GM12801 (cell line): ENCODE measurements around the gene ZNF747.

Source experiments
- TF ChIP-seq, protein P1 (sequence below): IDR thresholded peaks from one replicate; pipeline ENCODE4 v1.5.1; 2011; ENCODE audit warnings: control low read depth; ENCODE audit not compliant: insufficient read length; ENCODE audit errors: extremely low read depth

ZNF747 gene

DNA sequence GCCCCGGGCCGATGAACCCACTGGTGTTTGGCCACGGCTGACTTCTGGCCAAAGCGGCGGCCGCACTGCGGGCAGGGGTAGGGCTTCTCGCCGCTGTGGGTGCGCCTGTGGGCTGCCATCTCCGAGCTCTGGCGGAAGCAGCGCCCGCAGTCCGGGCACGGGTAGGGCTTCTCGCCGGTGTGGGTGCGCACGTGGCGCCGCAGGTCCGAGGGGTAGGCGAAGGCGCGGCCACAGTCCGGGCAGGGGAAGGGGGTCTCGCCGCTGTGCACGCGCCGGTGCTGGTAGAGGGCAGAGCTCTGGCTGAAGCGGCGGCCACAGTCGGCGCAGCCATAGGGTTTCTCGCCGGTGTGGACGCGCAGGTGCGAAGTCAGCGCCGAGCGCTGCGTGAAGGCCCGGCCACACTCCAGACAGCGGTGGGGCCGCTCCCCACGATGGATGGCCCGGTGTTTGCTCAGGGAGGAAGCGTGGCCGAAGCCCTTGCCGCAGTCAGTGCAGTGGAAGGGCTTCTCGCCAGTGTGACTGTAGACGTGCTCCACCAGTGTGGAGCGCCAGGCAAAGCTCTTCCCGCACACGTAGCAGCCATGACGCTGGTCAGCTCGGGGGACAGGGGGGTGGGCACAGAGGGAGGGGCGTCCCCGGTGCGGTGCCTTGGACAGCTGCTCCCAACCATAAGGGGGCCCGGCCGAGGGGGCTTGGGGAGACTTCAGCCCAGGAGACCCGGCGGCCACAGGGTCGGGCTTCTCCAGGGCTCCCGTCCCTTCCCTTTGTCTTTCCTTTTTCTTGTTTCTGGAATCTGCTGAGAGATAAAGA lies 20.9 kb upstream of the ZNF747 start:
- TF ChIP-seq, protein P1, sequence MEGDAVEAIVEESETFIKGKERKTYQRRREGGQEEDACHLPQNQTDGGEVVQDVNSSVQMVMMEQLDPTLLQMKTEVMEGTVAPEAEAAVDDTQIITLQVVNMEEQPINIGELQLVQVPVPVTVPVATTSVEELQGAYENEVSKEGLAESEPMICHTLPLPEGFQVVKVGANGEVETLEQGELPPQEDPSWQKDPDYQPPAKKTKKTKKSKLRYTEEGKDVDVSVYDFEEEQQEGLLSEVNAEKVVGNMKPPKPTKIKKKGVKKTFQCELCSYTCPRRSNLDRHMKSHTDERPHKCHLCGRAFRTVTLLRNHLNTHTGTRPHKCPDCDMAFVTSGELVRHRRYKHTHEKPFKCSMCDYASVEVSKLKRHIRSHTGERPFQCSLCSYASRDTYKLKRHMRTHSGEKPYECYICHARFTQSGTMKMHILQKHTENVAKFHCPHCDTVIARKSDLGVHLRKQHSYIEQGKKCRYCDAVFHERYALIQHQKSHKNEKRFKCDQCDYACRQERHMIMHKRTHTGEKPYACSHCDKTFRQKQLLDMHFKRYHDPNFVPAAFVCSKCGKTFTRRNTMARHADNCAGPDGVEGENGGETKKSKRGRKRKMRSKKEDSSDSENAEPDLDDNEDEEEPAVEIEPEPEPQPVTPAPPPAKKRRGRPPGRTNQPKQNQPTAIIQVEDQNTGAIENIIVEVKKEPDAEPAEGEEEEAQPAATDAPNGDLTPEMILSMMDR = no peak

DNA sequence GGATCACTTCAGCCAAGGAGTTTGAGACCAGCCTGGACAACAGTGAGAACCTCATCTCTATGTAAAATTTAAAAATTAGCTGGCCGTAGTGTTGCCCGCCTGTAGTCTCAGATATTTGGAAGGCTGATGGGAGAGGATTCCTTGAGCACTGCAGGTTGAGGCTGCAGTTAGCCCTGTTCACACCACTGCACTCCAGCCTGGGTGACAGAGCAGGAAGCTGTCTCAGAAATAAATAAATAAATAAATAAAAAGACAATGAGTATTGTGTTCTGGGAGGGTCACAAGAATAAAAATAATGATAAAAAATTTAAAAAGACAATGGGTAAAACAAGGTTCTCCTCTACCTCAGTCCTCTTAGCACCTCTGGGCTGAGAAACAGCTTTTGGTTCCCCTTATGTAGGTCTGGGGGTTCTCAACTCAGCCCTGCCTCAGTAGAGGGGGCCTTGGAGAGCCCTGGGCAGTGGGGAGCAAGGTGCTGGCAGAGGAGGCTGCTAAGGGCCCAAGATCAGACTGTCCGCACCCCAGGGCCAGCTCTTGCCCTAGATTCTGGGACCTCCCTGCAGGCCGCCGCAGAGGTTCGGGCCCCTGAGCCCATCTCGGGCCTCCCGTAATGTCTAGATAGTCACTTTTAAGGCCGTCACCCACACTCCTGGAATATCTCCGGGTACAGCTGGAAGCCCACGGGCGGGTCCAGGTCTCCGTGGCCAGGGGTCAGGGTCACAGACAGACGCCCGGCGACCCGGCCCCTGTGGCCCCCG lies 20.1 kb upstream of the ZNF747 start:
- TF ChIP-seq, protein P1 = no peak

DNA sequence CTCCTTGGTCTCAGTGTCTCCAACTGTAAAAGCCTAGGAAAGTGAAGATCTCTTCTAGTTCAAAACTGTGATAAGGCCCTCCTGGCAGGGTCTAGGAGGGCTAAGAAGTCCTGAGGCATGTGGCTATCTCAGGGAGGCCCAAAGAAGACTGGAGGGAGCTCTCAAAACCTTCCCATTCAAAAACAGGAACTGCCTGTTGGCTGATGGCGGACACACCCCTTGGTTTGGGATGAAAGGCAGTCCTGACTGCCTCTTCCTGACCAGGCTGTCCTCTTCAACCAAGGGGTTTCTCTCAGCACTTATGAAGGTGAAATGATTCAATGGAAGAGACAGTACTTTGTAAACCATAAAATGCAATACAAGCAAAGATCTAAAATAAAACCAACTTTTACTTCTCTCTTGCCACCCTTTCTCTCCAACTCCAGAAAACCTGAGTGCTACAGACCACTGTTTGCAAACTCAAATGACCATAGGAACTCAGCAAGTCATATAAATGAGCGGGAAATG lies 18.8 kb upstream of the ZNF747 start:
- TF ChIP-seq, protein P1 = no peak

DNA sequence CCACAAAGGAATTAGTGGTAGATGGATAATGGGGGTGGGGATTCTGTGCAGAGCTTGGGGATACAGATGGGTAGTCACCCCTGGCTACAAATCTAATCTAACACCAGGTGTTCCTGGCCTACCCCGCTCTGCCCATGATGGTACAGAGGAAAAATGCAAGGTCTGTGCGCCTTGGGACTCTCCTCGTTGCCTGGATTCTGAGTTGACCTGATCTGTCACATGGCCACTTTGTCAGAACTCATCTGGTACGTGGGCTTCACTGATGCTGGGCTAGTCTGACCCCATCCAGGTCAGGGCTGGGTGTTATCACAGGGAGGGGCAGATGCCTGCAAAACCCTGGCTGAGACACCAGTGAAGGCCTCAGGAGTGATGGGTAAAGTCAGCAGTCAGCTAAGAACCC lies 18.3 kb upstream of the ZNF747 start:
- TF ChIP-seq, protein P1 = no peak

DNA sequence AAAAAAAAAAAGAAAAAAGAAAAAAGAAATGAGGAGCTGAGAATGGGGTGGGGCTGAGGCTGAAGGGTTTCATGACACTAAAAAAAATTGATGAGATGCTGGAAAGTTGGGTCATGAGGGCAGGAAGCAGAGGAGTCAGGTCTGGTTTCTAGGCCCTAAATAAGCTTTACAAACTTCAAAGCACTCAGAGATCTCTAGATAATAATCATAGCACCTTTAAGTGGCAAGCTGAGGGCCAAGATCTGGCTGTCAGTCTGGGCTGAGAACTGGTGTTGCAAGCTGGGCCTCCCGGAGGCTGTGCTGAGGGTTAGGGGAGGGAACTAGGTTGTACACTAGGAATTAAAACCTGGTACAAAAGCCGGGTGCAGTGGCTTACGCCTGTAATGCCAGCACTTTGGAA lies 17.1 kb upstream of the ZNF747 start:
- TF ChIP-seq, protein P1 = no peak

DNA sequence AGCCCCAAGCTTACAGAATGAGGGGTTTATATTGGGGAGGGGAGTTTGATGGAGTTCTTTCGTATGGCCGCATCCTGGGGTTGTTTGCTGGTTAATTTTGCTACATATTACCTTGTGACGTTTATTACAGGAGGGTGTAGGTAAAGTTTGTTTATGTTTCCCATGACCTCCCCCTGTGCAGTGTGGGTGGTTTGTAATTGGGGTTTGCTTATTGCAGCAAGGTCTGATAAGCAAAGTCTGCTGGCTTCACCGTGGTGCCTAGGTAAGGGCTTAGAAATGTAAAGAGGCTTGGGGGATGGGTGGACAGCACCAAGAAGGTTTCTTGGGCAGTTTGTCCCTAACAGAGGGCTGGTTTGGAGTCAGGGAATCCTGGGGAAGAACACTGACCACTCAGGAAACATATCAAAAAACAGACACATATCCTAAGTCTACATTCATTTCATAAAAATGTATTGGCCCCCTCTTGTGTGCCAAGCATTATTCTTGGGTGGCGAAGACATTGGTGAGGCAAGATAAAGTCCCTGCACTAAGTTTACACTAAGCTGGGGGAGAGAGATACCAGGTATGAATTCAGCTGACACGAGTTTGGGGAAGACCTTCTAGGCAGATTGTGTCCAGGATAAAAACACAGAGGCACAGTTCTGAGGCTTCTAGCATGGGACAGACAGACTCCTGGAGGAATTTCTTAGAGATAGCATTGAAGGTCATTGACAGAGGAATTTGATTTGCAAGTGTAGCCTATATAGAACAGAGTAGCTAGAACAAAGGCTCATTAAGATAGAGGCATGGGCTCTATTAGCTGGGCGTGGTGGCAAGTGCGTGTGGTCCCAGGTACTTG lies 14.0 kb upstream of the ZNF747 start:
- TF ChIP-seq, protein P1 = no peak

DNA sequence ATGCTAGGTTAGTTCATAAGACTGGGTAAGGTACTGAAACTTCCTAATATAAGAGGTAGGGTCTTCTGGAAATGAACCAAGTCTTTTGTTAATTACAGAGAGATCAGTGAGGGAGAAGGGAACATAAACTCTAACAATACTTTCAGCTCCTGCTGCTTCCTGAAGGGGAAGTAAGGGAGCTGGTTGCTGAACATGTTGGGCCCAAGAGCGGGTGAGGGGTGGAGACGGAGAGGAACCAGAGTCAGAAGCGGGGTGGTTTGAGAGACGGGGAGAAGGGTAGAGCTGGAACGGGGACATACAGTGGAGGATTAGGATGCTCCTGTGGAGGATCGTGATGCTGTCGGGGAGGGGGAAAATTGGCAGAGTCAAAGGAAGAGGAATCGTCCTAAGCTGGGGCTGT lies 11.5 kb upstream of the ZNF747 start:
- TF ChIP-seq, protein P1 = no peak
